GM21529 (cell line): ENCODE measurements around the gene MTMR10.
A peak's percentile ranks its signal among the peaks of the same experiment; 100 is the strongest.

Experiments used
- ATAC-seq: cut with Tn5 transposase; IDR thresholded peaks from one replicate; pipeline ENCODE4 v1.9.1; 2021; ENCODE audit not compliant: unreplicated experiment

Gene MTMR10, protein sequence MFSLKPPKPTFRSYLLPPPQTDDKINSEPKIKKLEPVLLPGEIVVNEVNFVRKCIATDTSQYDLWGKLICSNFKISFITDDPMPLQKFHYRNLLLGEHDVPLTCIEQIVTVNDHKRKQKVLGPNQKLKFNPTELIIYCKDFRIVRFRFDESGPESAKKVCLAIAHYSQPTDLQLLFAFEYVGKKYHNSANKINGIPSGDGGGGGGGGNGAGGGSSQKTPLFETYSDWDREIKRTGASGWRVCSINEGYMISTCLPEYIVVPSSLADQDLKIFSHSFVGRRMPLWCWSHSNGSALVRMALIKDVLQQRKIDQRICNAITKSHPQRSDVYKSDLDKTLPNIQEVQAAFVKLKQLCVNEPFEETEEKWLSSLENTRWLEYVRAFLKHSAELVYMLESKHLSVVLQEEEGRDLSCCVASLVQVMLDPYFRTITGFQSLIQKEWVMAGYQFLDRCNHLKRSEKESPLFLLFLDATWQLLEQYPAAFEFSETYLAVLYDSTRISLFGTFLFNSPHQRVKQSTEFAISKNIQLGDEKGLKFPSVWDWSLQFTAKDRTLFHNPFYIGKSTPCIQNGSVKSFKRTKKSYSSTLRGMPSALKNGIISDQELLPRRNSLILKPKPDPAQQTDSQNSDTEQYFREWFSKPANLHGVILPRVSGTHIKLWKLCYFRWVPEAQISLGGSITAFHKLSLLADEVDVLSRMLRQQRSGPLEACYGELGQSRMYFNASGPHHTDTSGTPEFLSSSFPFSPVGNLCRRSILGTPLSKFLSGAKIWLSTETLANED

DNA sequence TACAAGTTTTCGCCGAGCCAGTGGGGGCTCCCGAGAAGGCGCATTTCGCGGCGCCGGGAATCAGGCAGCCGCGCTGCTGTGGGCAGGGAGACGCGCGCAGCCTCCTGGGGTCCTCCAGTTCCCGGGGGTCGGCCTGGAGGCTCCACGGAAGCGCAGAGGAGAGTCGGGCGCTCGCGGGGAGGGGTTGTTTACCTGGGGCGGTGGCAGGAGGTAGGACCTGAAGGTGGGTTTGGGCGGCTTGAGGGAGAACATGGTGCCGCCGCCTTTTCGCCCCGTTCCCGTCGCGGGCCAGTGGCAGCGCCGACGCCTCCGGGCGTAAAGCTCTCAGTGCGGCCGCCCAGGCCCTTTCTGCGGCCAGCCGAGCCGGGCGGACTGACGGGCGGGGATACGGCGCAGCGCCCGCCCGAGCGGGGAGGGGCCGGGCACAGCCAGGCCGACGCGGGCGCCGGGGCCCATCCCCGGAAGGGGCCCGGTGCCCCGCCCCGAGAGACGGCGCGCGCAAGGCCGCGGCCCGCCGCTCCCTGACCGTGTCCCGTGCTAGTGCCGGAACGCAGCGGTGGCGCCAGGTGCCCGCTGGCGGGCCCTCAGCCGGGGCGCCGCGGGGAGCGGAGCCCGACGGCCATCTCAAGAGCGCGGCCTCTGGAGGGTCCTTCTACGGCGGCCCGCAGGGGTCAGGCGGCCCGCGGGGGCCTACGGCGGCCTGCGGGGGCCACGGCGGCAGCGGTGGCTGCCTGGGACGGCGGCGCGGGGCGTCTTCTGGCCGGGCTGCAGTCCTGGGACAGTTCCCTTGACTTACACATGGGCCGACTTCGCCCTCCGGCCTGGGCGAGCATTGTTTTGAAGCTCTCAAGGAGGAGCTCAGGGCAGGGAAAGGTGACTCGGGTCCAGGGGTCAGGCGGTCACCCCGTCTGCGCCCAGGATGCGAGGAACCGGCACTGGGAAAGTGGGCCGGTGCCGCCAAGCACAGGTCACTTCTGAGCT lies at the start of gene MTMR10:
TSS of gene MTMR10 (minus strand) at position 374 of the 981 bp plus-strand sequence. CDS start at position 252, 122 bp downstream.
- peak; percentile 86 for ATAC-seq

DNA sequence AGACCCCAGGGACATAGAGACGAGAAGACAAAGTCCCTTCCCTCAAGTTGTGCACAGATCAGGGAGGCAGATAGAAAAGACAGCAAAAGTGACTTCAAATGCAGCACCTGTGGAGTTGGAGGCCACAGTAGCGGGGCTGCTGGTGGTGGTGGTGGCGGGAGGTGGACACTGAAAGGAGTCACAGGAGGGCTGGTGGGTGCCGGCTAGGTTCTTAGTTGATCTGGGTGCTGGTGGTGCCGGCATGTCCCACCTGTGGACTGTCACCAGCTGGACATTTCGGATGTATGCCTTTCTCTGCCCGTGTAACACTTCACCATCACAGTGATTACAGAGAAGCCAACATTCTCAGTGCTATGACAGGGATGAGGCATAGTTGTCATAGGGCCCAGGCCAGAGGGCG lies 49.2 kb upstream of the MTMR10 start:
- ATAC-seq: no peak

DNA sequence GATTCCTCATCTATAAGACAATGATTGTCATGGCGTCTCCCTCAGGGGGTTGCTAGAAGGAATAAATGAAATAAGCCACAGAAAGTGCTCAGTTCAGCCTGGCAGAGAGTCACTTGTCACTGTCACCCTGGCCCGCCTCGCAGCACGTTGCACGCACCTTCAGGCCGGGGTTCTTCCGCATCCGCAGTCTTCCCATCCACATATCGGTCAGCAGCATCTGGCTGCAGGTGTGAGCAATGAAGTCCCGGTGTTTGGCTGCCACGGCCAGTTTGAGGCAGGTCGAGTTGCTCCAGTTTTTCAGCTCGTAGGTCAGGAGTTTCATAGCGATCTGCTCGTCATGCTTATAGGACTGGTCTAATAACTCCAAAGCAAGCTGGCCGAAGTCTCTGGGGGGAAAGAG lies 48.5 kb upstream of the MTMR10 start:
- ATAC-seq: no peak

DNA sequence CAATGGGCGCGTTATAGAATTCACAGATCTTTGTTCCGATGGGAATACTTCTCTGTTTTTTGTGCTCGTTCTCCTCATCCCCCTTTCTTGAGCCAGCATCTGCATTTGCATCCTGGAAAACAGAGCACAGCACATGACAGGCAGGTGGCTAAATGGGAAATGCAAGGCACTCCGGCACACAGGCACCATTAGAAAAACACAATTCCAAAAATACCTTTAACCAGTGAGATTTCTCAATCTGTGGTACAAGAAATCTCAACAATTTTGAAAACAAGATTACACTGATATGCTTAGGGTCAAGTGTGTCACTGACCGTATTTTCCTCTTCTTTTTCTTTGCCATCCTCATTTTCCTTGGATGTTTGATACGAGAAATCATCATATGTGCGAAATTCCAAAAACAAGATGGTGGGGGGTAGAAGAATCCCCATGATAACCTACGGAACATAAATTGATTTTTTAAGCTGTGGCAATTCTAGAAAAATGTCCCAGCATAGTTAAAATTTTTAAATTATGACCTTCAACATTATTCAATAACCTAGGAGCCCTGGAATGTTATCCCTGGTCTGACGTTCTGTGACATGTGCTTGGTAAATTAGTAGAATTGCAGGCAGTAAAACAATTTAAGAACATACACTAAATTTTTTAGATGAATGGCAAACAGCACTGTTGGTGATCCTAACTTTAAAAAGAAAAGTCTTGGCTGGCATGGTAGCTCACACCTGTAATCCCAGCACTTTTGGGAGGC lies 46.5 kb upstream of the MTMR10 start:
- ATAC-seq: no peak

DNA sequence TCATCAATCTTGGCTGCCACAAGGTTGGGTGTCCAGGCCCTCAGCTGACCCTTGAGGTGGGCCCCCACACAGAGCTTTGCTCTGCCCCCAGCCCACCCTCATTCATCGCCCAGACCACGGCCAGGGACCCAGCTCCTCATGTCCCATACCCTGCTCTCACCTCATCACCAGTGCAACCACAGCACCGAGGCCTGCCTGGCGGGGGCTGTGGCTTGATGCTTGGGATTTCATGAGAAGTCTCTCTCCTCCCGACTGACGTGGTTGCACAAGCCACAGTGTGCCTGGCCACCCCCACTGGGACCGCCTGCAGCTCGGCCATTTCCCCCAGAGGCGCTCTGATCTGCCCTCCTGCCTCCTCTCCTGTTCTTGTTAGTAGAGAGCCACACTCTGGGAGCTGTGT lies 45.4 kb upstream of the MTMR10 start:
- ATAC-seq: no peak

DNA sequence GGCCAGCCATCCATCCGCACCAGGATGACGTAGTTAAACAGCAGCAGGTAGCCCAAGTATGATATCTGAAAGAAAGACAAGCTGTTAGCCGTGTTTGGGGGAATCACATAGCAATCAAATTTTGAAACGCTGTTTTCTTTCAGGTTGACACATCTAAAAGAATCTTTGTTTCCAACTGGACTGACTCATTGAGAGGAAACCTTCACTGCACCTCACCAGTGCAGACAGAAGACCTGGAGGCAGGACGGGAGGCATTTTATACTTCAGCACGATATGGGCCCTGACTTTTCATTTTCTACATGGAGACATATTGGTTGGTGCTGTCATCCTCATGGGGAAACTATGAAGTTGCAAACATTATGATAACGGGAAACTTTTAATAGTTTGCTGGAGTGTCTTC lies 44.2 kb upstream of the MTMR10 start:
- ATAC-seq: no peak

DNA sequence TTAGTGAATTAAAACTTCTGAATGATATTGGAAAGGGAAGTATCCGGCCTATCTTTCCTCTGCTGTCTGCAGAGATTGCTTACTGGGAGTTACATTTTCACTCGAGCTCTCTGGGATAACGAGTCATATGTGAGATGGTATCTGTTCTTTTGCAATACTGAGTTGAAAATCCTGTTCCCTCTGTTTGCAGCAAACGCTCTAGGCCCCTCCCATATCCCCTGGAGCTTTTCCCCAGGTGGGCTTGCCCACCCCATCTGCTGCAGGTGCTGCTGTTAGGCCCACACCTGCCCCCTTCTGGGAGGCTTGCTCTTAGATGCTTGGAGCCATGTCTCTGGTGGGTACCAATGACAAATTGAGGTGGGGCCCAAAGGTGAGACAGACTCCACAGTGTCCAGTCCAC lies 42.7 kb upstream of the MTMR10 start:
- no peak for ATAC-seq

DNA sequence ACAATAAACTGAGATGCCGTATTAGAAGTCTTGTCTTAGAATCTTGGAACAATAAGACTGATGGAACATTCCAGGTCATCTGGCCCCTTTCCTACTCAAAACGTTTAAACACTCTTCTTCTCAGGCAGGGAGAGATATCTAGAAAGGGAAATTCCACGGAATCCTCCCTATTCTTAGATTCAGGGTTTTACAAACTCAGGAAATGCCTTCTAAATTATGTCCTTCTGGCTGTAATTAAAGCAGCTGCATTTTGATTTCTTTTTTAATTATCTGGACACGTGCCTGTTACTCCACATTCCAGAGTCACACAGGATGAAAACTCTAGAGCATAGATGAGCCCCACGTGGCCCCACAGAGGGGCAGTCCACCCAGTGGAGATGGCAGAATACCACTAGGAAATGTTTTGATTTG lies 41.5 kb upstream of the MTMR10 start:
- no peak for ATAC-seq

DNA sequence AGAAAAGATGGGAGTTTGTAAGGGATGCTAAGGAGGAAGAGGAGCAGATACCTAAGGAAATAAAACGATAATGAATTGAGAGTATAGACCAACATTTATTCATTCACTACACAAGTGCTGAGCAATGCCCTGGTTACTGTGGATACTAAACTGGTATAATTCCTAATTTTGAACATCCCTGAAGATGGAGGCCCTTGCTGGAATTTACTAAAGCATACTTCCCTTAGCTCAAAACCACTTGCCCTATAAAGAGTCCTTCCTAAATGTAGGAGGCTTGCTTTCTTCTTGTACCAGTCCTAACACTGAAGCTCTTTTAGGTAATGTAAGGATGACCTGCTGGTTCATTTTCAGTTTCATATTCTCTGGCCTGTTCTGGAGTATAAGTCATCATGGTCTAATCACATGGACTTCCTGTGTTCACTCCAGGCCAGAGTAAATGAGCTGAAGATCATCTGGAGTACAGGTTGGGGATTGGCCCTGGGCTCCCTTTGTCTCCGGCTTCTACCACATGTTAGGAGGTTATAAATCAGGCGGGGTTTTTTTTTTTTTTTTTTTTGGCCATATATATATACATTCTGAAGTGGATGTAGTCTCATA lies 40.1 kb upstream of the MTMR10 start:
- ATAC-seq: peak; percentile 80

DNA sequence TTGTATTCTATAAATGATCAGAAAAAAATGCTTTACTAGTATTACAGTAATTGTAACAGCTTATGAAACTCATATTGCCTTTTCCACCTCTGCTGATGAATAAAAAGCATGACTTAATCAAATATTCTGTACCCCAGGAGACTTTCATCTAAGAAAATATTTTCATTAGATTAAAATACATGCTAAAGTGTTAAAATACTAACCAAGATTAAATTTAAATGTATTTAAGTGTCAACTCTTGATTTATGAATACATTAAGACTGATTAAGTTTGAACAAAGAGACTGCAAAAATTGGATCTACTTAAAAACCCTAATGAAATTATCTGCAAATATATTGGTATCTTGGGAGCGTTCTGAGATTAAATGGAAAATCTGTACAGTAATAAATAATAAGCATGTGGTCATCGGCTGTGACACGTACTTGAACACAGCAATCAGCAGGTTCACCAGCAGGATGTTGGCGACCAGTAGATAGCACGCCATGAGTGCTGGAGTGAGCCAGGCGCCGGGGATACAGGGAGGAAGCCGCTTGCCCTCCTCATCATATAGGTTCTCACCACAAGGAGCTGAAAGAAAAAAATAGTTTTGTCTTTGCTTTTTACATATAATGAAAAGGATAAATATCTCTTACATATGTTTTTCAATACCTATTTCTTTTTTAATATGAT lies 36.6 kb upstream of the MTMR10 start:
- no peak for ATAC-seq

DNA sequence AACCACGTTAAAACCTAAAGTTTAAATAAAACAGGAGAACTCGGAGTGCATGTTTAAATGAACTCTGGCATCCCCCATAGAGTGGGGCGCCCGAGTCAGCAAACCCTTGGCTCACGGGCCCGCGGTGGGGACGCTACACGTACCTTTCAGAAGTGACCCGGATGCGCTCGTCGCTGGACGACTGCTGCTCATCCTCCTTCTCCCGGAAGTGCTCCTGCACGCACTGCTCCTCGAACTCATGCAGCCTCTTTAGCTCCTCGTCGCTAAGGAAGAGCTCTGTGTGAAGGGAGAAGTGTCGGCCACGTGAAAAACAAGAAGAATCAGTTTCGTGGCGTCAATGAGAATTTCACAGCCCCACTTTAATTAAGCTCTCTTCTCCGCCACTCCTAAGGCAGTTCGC lies 34.6 kb upstream of the MTMR10 start:
- ATAC-seq: no peak

DNA sequence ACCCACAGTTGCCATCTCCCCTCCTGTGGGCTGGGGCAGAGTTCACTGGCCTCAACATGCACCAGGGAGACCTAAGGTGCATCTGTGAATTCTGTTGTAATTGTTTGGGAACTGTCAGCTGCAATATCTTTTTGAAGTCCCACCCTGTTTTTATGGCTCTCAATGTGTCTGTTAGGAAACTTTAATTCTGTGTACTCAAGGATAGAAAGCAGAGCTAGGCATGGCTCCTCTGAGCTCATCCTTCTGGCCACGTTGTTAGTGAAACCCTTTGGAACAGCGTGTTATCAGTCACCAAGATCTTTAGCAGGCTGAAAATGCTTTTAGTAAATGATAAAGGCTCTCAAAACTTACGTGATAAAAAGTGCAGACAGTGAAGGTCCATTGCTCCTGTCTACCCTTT lies 33.6 kb upstream of the MTMR10 start:
- ATAC-seq: no peak

DNA sequence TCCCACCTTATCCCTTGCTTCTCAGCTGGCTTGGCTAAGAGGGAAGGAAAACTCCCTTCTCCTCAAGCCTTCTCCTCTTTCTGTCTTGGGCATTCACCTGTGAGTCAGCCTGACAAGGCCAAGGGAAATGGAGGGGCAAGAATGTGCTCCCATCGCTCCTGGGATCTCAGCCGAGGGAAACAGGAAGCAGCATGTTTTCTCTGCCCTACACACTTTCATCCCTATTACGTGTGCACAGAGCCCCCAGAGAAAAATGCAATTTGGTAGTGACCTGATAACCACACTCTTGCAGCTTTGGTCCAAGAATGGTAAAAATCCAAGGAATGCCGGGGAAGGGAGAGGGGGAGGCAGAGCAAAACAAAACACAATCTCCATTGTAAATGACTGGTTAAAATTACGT lies 32.9 kb upstream of the MTMR10 start:
- no peak for ATAC-seq

DNA sequence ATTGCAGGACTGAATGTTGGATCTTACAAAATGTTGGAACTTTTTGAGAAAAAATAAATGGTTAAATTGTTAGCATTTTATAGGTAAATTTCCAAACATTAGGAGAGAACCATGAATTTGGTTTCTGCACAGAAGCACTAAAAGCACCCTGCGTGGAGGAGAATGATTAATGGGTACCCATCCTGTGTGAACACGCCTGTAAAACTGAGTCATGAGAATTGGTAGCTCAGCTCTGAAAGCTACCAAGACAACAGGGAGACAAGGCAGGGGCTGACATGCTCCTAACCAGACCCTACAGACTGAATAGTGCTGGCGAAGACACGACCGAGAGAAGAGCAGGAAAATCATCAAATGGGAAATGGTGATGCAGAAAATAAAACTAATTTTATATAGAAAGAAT lies 32.4 kb upstream of the MTMR10 start:
- no peak for ATAC-seq

DNA sequence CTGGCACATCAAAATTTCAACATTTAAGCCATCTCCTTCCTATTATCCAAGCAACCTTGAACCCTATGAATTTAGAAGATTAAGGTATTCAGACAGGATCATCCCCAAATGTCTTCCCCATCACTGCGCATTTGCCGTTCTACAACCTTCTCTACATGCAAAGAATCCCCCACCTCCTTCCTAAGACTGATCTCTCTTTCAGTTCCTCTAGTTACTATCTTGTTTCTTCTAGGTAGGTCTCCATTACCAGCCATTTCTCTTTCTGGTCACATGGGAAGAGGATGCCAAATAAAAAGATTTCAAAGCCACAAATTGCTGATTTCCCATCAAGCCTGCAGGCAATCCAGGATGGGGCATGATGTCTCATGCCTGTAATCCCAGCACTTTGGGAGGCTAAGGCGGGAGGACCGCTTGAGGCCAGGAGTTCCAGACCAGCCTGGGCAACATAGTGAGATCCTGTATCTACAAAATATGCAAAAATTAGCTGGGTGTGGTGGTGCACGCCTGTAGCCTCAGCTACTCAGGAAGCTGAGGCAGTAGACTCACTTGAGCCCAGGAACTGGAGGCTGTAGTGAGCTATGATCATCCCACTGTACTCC lies 29.7 kb upstream of the MTMR10 start:
- no peak for ATAC-seq

DNA sequence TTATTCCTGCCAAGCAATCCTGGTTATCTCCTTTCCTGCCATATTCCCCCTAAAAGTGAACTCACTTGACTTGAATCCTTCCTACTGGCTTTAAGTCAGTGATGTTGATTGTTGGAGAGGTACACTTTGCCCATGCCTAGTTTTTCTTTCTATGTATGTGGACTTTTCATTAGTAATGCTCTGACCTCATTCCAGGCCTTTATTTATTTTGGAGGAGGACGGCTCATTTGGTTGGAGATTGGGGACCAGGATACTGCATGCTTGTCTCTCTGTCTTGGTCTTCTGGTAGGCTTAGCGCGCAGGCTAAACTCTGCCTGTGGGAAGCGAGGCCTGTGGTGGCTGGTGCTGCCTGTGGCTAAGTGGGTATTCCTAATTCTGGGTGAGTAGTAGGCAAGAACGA lies 29.1 kb upstream of the MTMR10 start:
- no peak for ATAC-seq

DNA sequence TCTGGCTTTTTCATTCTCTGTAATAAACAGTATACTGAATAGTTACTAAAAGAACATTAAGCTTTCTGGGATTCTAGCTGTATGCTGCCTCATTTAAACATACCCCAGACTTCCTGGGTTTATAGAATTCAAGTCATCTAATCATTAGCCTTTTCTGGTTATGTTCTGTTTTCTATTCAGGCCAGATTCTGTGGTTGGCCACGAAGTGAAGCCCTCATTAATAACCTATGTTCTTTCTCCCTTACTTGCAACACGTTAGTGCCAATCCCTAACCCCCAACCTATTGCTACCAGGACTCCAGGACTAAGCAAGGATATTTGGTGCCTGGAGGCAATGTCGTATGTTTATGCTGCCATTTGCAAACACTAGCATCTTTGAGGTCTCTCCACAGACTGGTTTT lies 28.6 kb upstream of the MTMR10 start:
- ATAC-seq: no peak

DNA sequence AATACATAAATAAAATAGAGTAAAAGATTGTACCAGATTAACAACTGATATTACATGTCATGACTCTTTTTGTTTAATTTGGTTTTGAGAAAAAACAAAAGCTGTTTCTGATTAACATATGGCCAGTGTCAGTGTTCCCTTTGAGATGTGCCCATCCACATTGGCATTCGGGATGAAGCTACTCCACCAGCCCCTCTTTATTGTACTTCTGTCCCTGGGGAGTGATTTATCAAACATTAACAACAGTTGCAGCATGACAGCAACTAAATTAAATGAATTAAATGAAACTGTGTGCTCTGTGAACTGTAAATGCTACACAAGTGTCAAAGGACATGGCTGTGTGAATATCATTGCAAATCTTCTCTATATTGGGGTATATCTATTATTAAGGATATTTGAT lies 25.9 kb upstream of the MTMR10 start:
- no peak for ATAC-seq

DNA sequence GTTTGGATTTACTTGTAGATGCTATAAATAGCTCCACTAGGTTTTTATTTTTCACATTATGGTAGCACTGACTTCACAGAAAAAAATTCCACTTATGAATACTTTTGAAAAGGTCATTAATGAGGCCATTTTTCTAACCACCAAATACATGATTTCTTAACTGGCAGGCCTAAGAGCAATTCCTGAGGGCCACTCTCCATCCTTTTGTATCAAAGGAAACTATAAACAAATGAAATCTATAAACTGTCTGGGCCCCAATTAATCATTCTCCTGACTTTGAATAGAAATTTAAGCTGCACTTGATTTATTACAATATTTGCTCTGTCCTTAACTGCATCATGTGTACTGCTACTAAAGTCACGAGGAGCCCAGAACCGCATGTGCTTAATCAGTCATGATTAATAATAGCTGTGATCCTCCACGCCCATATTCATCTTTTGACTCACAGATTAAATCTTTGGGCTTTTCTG lies 25.1 kb upstream of the MTMR10 start:
- ATAC-seq: no peak
